ENCODE data around the gene SHLD1.
"Not testable (repeated sequence)": the region's sequence is repeated elsewhere in the genome, so short reads cannot be mapped to it uniquely, and the experiment has no call there.

Gene SHLD1

GRCh38 chr20:5714261-5715041, 35.8 kb upstream of the SHLD1 start:
- no peak overlapping the region for H3K4me3 ChIP-seq (ENCODE audit: low read depth, low read length)
- TF ChIP-seq CTCF (IDR thresholded peaks at IDR 0.05; ENCODE audit: insufficient read depth, low read length, missing control alignments), result no peak
- POLR2A ChIA-PET, result no interaction called here
- DNase-seq (ENCODE audit: low read depth, low spot score), result no peak
- CTCF ChIA-PET, result no interaction called here

GRCh38 chr20:5715071-5715841, 34.9 kb upstream of the SHLD1 start:
- ChIA-PET CTCF (no interaction called here), POLR2A (no interaction called here)
- no peak for TF ChIP-seq CTCF (IDR thresholded peaks at IDR 0.05; ENCODE audit: insufficient read depth, low read length, missing control alignments)
- no peak overlapping the region for H3K4me3 ChIP-seq (ENCODE audit: low read depth, low read length)
- no peak for DNase-seq (ENCODE audit: low read depth, low spot score)

DNA sequence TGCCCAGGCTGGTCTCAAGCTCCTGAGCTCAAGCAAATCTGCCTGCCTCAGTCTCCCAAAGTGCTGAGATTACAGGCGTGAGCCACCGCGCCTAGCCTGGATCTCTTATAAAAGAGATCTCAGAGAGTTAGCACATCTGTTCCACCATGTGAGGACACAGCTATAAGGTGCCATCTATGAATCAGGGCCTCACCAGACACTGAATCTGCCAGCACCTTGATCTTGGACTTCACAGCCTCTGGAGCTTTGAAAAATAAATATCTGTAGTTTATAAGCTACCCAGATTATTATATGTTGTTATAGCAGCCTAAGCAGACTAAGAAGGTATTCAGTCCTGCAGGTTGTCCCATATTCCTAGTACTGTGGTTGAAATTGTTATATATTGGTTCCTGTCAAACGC, 33.2 kb upstream of the SHLD1 start:
- ChIA-PET POLR2A (no interaction called here), CTCF (no interaction called here)
- no peak for DNase-seq (ENCODE audit: low read depth, low spot score)
- TF ChIP-seq CTCF (IDR thresholded peaks at IDR 0.05; ENCODE audit: insufficient read depth, low read length, missing control alignments), result no peak
- H3K4me3 ChIP-seq (ENCODE audit: low read depth, low read length), result no peak overlapping the region

GRCh38 chr20:5718896-5719595, 31.2 kb upstream of the SHLD1 start:
- TF ChIP-seq CTCF (IDR thresholded peaks at IDR 0.05; ENCODE audit: insufficient read depth, low read length, missing control alignments), result no peak
- ChIA-PET POLR2A (no interaction called here), CTCF (no interaction called here)
- no peak for DNase-seq (ENCODE audit: low read depth, low spot score)
- H3K4me3 ChIP-seq (ENCODE audit: low read depth, low read length), result no peak overlapping the region

- POLR2A ChIA-PET, result no interaction called here
- H3K4me3 ChIP-seq (ENCODE audit: low read depth, low read length), result no peak overlapping the region
- DNase-seq (ENCODE audit: low read depth, low spot score), result no peak
- CTCF ChIA-PET, result no interaction called here
- TF ChIP-seq CTCF (IDR thresholded peaks at IDR 0.05; ENCODE audit: insufficient read depth, low read length, missing control alignments), result no peak
Observed at GRCh38 chr20:5719861-5720403, 30.3 kb upstream of the SHLD1 start.

- ChIA-PET CTCF (no interaction called here), POLR2A (no interaction called here)
- TF ChIP-seq CTCF (IDR thresholded peaks at IDR 0.05; ENCODE audit: insufficient read depth, low read length, missing control alignments), result no peak
- no peak for DNase-seq (ENCODE audit: low read depth, low spot score)
- no peak overlapping the region for H3K4me3 ChIP-seq (ENCODE audit: low read depth, low read length)
Observed at GRCh38 chr20:5720696-5721095, 29.5 kb upstream of the SHLD1 start.

DNA sequence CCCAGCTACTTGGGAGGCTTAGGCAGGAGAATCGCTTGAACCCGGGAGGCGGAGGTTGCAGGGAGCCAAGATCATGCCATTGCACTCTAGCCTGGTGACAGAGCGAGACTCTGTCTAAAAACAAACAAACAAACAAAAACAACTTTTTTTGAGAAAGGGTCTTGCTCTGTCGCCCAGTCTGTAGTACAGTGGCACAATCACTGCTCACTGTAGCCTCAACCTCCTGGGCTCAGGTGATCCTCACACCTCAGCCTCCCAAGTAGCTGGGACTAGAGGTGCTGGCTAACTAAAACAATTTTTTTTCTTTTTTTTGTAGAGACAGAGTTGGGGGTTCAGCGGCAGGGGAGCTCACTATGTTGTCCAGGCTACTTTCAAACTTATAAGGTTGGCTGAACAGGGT, 28.8 kb upstream of the SHLD1 start:
- H3K4me3 ChIP-seq (ENCODE audit: low read depth, low read length); CTCF ChIA-PET; DNase-seq (ENCODE audit: low read depth, low spot score); POLR2A ChIA-PET: not testable (repeated sequence)

Data from AG04449 (cell line).